Transverse colon (tissue), 4 donors: Measurements from ENCODE around the gene CCER1. TPM values are rescaled to one million over a fixed set of nuclear protein-coding genes. Genes with fewer than 3 reads are reported as not detected.
A peak's percentile ranks its signal among the peaks of the same experiment; 100 is the strongest.

Source experiments
- DNase-seq: peaks from one replicate; pipeline ENCODE4 v3.0.0-alpha.2; 2019
- H3K27ac ChIP-seq, 4 donors: fragments of 200-600 bp; sonication (generic); 2 replicates each; pipeline ENCODE4 v1.5.1; 2016 to 2018; ENCODE audit warnings: inconsistent platforms in 4 of 4
- H3K27me3 ChIP-seq: fragments of 200-600 bp; sonication (generic); 2 replicates; pipeline ENCODE4 v1.5.1; 2017; ENCODE audit warnings: inconsistent platforms
- H3K36me3 ChIP-seq, 4 donors: fragments of 200-600 bp; sonication (generic); 2 replicates each; pipeline ENCODE4 v1.5.1; 2017 to 2019; ENCODE audit warnings: inconsistent platforms in 4 of 4
- H3K4me1 ChIP-seq, 4 donors: fragments of 200-600 bp; sonication (generic); 2 replicates each; pipeline ENCODE4 v1.5.1; 2017 to 2020; ENCODE audit warnings: inconsistent platforms in 4 of 4
- H3K4me3 ChIP-seq, 4 donors: fragments of 200-600 bp; sonication (generic); 1 replicate in 1 of 4; 2 replicates in 3 of 4; pipeline versions ENCODE4 v1.5.1 to v1.6.1; 2017 to 2019; ENCODE audit warnings: inconsistent platforms in 4 of 4
- H3K9me3 ChIP-seq, 2 donors: fragments of 200-600 bp; sonication (generic); 2 replicates each; pipeline ENCODE4 v1.5.1; 2017 to 2019; ENCODE audit warnings: inconsistent platforms in 2 of 2
- EP300 ChIP-seq: sonication (generic); formaldehyde crosslinking; IDR thresholded peaks from one replicate; pipeline ENCODE4 v1.6.1; 2017; ENCODE audit warnings: antibody characterized with exemption, low read depth
- POLR2A ChIP-seq: fragments of 450-650 bp; IDR thresholded peaks from one replicate; pipeline ENCODE4 v1.6.1; 2016; ENCODE audit warnings: antibody characterized with exemption, mild to moderate bottlenecking, moderate library complexity
- POLR2AphosphoS5 ChIP-seq, 3 donors: sonication (generic); formaldehyde crosslinking; IDR thresholded peaks; one replicate each; pipeline ENCODE4 v1.6.1; 2016; ENCODE audit warnings: antibody characterized with exemption in 3 of 3
- WGBS, 2 donors: methylation state at CpG; one replicate each; pipeline ENCODE4 v1.1.5; 2018; ENCODE audit warnings: low coverage in 1 of 2; 5-methylcytosine and 5-hydroxymethylcytosine counted together
- in situ Hi-C, 4 donors: fragments of 200-750 bp; cut with MboI; loops; one replicate each; pipeline versions ENCODE4 v1.15.0 to v1.15.1; 2017; ENCODE audit warnings: low sequenced_read_pairs in 3 of 4, low pct_ligation_motif_present in 1 of 4, low pct_unique_long_range_greater_than_20kb in 1 of 4
- intact Hi-C: fragments of 100-400 bp; cut with DNase I; formaldehyde crosslinking; loops from one replicate; pipeline ENCODE4 v1.15.1; 2023; ENCODE audit warnings: low total_unique reads
- total RNA-seq, 4 donors: library from RNA; depleted of rRNA; stranded (reverse); fragments of >200 nt; gene quantifications; one replicate each; pipeline ENCODE4 v1.1.0, GENCODE V29; 2016
- TF ChIP-seq, protein P1 (sequence below), 5 experiments: fragments of 200-600 bp in 3 of 5; fragments of 450-650 bp in 2 of 5; sonication (generic) in 3 of 5; IDR thresholded peaks; 1 replicate in 2 of 5; 2 replicates in 3 of 5; pipeline ENCODE4 v1.5.1; 2016 to 2017; ENCODE audit warnings: antibody characterized with exemption in 5 of 5, inconsistent platforms in 3 of 5, mild to moderate bottlenecking in 2 of 5, moderate library complexity in 1 of 5

Gene CCER1
- total RNA-seq, 4 donors from 2014 or later, result not detected

DNA sequence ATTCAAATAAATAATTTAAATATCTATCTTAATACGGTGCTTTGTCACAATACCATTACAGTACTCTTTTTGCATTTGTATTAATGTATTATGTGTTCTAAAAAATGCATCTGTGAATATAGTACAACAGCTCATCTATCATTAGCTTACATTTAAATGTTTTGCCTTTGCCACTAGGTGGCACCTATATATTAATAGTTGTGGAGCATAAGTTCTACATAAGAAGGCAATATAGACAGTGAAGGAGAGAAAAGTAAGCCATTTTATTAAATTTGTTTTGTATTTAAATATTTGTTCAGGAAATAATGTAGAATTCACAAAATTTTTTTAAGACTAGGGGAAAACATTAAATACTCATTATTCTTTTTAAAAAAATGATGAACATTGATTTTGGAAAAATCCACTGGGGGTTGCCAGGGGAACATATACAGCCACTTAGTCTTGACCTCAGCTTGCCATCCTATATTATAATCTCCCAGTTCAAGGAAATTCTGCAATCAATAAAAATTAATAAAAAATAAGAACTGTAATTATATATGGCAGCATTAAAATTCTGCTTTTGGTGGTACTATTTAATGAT is 9.8 kb downstream of the CCER1 start:
- no peak for DNase-seq
- Histone ChIP-seq H3K4me1 (no peaks in the 10 kb centered on the region), H3K27ac (no peak overlapping the region), H3K4me3 (no peak overlapping the region), H3K9me3 (no peaks in the 10 kb centered on the region), H3K27me3 (no peaks in the 10 kb centered on the region), H3K36me3 (no peaks in the 10 kb centered on the region)
- no peak for TF ChIP-seq POLR2AphosphoS5 (IDR thresholded peaks at IDR 0.05)
- TF ChIP-seq, protein P1, sequence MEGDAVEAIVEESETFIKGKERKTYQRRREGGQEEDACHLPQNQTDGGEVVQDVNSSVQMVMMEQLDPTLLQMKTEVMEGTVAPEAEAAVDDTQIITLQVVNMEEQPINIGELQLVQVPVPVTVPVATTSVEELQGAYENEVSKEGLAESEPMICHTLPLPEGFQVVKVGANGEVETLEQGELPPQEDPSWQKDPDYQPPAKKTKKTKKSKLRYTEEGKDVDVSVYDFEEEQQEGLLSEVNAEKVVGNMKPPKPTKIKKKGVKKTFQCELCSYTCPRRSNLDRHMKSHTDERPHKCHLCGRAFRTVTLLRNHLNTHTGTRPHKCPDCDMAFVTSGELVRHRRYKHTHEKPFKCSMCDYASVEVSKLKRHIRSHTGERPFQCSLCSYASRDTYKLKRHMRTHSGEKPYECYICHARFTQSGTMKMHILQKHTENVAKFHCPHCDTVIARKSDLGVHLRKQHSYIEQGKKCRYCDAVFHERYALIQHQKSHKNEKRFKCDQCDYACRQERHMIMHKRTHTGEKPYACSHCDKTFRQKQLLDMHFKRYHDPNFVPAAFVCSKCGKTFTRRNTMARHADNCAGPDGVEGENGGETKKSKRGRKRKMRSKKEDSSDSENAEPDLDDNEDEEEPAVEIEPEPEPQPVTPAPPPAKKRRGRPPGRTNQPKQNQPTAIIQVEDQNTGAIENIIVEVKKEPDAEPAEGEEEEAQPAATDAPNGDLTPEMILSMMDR (IDR thresholded peaks at IDR 0.05), result peak; percentile 25 to 51 (median 39)
- TF ChIP-seq POLR2A, result no peak
- TF ChIP-seq EP300, result no peak
- in situ Hi-C loops, result loop anchor here in 1 of 4 donors (25.0 kb wide), 1 partner anchor 1383 kb away; no protein-coding TSS in a partner anchor
- 44 to 54% methylated on average over 1 of the region's 1 CpG for WGBS, 2 donors
- intact Hi-C loops, result no loop called here

DNA sequence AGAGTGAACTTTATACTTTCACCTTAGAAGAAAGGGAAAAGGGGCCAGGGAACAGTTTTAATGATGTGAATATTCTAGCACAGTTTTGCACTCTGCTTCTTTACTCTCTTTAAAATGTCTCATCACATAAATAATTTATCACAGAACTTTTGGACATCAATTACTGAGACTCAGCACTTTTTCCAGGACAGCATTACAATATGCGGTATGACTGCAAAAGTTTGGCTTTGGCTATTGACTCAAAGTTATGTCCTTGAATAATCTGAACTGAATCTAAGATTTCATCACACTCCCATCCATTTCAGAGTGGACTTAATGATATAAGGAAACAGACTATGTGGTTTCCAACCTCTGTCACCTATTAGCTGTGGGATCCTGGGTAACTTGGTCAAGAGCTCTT is 11.7 kb downstream of the CCER1 start:
- Histone ChIP-seq H3K27ac (no peak overlapping the region), H3K27me3 (no peaks in the 10 kb centered on the region), H3K4me1 (no peaks in the 10 kb centered on the region), H3K36me3 (no peaks in the 10 kb centered on the region), H3K9me3 (no peaks in the 10 kb centered on the region), H3K4me3 (no peak overlapping the region)
- DNase-seq, result no peak
- intact Hi-C loops (no loop called here), in situ Hi-C loops (loop anchor here in 1 of 4 donors (25.0 kb wide), 1 partner anchor 1381 kb away; no protein-coding TSS in a partner anchor)
- TF ChIP-seq EP300 (no peak), POLR2AphosphoS5 (IDR thresholded peaks at IDR 0.05) (no peak), POLR2A (no peak)
- TF ChIP-seq, protein P1 (IDR thresholded peaks at IDR 0.05), result no peak
- 91 to 100% methylated on average over 1 of the region's 1 CpG for WGBS, 2 donors

DNA sequence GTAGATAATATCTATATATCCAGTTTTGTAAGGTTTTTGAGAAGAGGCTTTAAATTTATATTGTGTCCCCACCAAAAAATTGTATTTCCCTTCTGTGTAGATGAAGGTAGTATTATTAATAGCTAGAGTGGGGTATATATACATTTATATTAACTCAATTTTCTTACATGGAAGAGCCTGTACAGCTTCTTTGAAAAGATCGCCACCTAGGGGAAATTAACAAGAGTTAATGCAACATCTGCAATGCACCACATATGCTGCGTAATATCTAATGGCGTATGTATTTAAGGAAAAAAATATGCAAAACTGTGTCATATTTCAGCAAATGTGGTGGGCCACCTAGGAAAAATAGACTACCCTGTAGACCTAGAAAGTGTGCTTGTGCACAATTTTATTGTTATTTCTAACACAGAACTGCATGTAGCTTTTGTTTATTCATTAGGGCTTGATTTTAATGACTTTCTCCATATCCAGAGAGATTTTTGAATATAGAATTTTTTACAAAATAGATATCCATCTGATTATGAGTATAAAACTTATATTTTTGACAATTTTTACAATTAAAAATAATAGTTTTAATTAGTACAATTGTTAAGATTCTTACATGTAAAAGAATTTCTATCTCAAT is 14.0 kb downstream of the CCER1 start:
- intact Hi-C loops, result no loop called here

DNA sequence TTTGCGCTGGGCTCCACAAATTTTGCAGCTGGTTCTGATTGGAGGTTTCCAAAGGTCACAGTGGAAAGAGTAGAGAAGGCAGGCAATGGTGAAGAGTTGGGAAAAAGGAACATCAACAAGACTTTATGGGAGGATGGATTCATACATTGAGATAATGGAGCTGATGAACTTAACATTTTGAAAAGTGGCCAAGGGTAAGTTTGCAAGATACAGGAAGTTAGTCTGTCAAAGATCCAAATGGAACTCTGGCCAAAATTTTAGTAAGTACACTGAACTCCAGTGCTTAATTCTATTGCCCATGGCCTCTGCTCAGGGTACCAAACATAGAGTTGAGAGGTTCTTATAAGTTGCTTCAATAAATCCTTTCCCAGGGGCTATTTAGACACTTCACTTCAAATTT is 15.6 kb downstream of the CCER1 start:
- Histone ChIP-seq H3K36me3 (no peaks in the 10 kb centered on the region), H3K27me3 (no peaks in the 10 kb centered on the region), H3K4me1 (no peaks in the 10 kb centered on the region), H3K9me3 (no peaks in the 10 kb centered on the region), H3K4me3 (no peak overlapping the region), H3K27ac (no peak overlapping the region)
- WGBS, 2 donors, result 78 to 95% methylated on average over 1 of the region's 1 CpG
- intact Hi-C loops, result no loop called here
- DNase-seq, result no peak
- in situ Hi-C loops, result loop anchor here in 1 of 4 donors (25.0 kb wide), 1 partner anchor 1377 kb away; no protein-coding TSS in a partner anchor
- TF ChIP-seq, protein P1 (IDR thresholded peaks at IDR 0.05), result no peak
- no peak for TF ChIP-seq EP300
- no peak for TF ChIP-seq POLR2AphosphoS5 (IDR thresholded peaks at IDR 0.05)
- no peak for TF ChIP-seq POLR2A

More for the DNA sequence above, 14.0 kb downstream of the CCER1 start:
- no peaks in the 10 kb centered on the region for H3K4me1 ChIP-seq
- H3K9me3 ChIP-seq, result no peaks in the 10 kb centered on the region
- WGBS, 2 donors, result 31 to 32% methylated on average over 3 of the region's 3 CpGs
- H3K27me3 ChIP-seq, result no peaks in the 10 kb centered on the region
- no peak overlapping the region for H3K4me3 ChIP-seq
- TF ChIP-seq, protein P1 (IDR thresholded peaks at IDR 0.05), result peak; percentile 34 to 52 (median 42)
- no peak for TF ChIP-seq POLR2A
- no peak for TF ChIP-seq EP300
- TF ChIP-seq POLR2AphosphoS5 (IDR thresholded peaks at IDR 0.05), result no peak
- H3K27ac ChIP-seq, result no peak overlapping the region
- H3K36me3 ChIP-seq, result no peaks in the 10 kb centered on the region
- in situ Hi-C loops, result loop anchor here in 1 of 4 donors (25.0 kb wide), 1 partner anchor 1379 kb away; no protein-coding TSS in a partner anchor
- no peak for DNase-seq
